GM23248 (cell line): ENCODE results near the gene LOXL1. TPM values are rescaled to one million over a fixed set of nuclear protein-coding genes. Genes with fewer than 3 reads are reported as not detected.

Source experiments
- DNase-seq: peaks from one replicate; pipeline ENCODE4 v3.0.0-alpha.2; 2015
- H2AFZ ChIP-seq: fragments of 200-600 bp; sonication (generic); 2 replicates; pipeline ENCODE4 v1.6.1; 2016; ENCODE audit warnings: antibody characterized with exemption
- H3F3A ChIP-seq: fragments of 200-600 bp; sonication (generic); 2 replicates; pipeline ENCODE4 v1.6.1; 2016; ENCODE audit warnings: mild to moderate bottlenecking, antibody characterized with exemption, mixed run types; ENCODE audit not compliant: insufficient read depth
- H3K27ac ChIP-seq: fragments of 200-600 bp; sonication (generic); 2 replicates; pipeline ENCODE4 v1.5.1; 2016; ENCODE audit warnings: mild to moderate bottlenecking
- H3K27me3 ChIP-seq: fragments of 200-600 bp; sonication (generic); replicated peaks from 2 replicates; pipeline ENCODE4 v1.6.1; 2016; ENCODE audit warnings: mild to moderate bottlenecking; ENCODE audit not compliant: insufficient read depth
- H3K36me3 ChIP-seq: fragments of 200-600 bp; sonication (generic); 2 replicates; pipeline ENCODE4 v1.6.1; 2016; ENCODE audit warnings: low read depth, mild to moderate bottlenecking
- H3K4me1 ChIP-seq: fragments of 200-600 bp; sonication (generic); 2 replicates; pipeline ENCODE4 v1.6.1; 2016; ENCODE audit warnings: mild to moderate bottlenecking; ENCODE audit not compliant: insufficient read depth
- H3K4me2 ChIP-seq: fragments of 200-600 bp; sonication (generic); one replicate; pipeline ENCODE4 v1.6.1; 2016; ENCODE audit warnings: mild to moderate bottlenecking; ENCODE audit not compliant: unreplicated experiment
- H3K4me3 ChIP-seq: fragments of 200-600 bp; sonication (generic); 2 replicates; pipeline ENCODE4 v1.5.1; 2016; ENCODE audit warnings: mild to moderate bottlenecking
- H3K79me2 ChIP-seq: fragments of 200-600 bp; sonication (generic); 2 replicates; pipeline ENCODE4 v1.6.1; 2016; ENCODE audit warnings: mild to moderate bottlenecking; ENCODE audit not compliant: insufficient read depth
- H3K9ac ChIP-seq: fragments of 200-600 bp; sonication (generic); 2 replicates; pipeline ENCODE4 v1.6.1; 2016; ENCODE audit warnings: mild to moderate bottlenecking
- H3K9me2 ChIP-seq: fragments of 200-600 bp; sonication (generic); 2 replicates; pipeline ENCODE4 v1.6.1; 2016; ENCODE audit warnings: mixed run types, mild to moderate bottlenecking, moderate library complexity; ENCODE audit not compliant: insufficient read depth
- H3K9me3 ChIP-seq: fragments of 200-600 bp; sonication (generic); one replicate; pipeline ENCODE4 v1.6.1; 2017; ENCODE audit warnings: low read depth
- H4K20me1 ChIP-seq: fragments of 200-600 bp; sonication (generic); 2 replicates; pipeline ENCODE4 v1.6.0; 2016; ENCODE audit not compliant: insufficient read depth
- EZH2 ChIP-seq: fragments of 200-600 bp; sonication (generic); IDR thresholded peaks from 2 replicates; pipeline ENCODE4 v1.6.1; 2018; ENCODE audit warnings: antibody characterized with exemption, mild to moderate bottlenecking; ENCODE audit not compliant: insufficient read depth, poor library complexity, severe bottlenecking
- EZH2phosphoT487 ChIP-seq: fragments of 200-600 bp; sonication (generic); IDR thresholded peaks from 2 replicates; pipeline ENCODE4 v1.6.1; 2018; ENCODE audit warnings: antibody characterized with exemption, moderate library complexity, mild to moderate bottlenecking, low read depth; ENCODE audit not compliant: insufficient read depth
- WGBS, 2 experiments: methylation state at CpG; one replicate each; pipeline ENCODE4 v1.1.6; 2015 to 2017; ENCODE audit warnings: low lambda C conversion rate in 2 of 2, low coverage in 1 of 2; ENCODE audit errors: missing lambda C conversion rate in 2 of 2; 5-methylcytosine and 5-hydroxymethylcytosine counted together
- in situ Hi-C: fragments of 300-500 bp; cut with MboI; formaldehyde crosslinking; loops from 2 replicates; pipeline ENCODE4 v1.15.0; 2020
- polyA plus RNA-seq: library from polyadenylated mRNA; unstranded; fragments of >200 nt; fragmentation: Nextera tagmentation; extraction: Ambion mirVana; gene quantifications from 2 replicates; pipeline ENCODE4 v1.2.1, GENCODE V29; 2016
- total RNA-seq: library from RNA; depleted of rRNA; stranded (reverse); fragments of >200 nt; shearing (Covaris generic); gene quantifications from 2 replicates; pipeline ENCODE4 v1.2.3, GENCODE V29; 2014

The LOXL1 gene
- total and polyA plus RNA-seq, 2 experiments from 2014 or later, result 401 to 540 TPM

GRCh38 chr15:73930371-73930770 lies 4.1 kb downstream of the LOXL1 start:
- Histone ChIP-seq H3K4me2 (peak overlapping the region; percentile 98), H3F3A (peaks cover 51% of the 10 kb centered on the region), H3K27ac (peak overlapping the region; percentile 94), H4K20me1 (no peaks in the 10 kb centered on the region), H3K4me3 (peak overlapping the region; percentile 93), H3K9ac (peak overlapping the region; percentile 90), H3K9me2 (no peaks in the 10 kb centered on the region), H3K79me2 (peaks cover 91% of the 10 kb centered on the region), H3K36me3 (peaks cover 14% of the 10 kb centered on the region; the same call in 1 of the 2 replicates), H3K9me3 (no peaks in the 10 kb centered on the region), H3K27me3 (no peaks in the 10 kb centered on the region), H3K4me1 (peaks cover 64% of the 10 kb centered on the region), H2AFZ (no peak overlapping the region)
- DNase-seq, result peak; percentile 94
- WGBS, 2 experiments, result 0 to 3% methylated on average over 6 to 8 of the region's 8 CpGs
- TF ChIP-seq EZH2, result no peak
- no peak for TF ChIP-seq EZH2phosphoT487
- in situ Hi-C loops, result no loop called here

GRCh38 chr15:73930790-73931281 lies 4.6 kb downstream of the LOXL1 start:
- Histone ChIP-seq H4K20me1 (no peaks in the 10 kb centered on the region), H3K9me3 (no peaks in the 10 kb centered on the region), H3K27me3 (no peaks in the 10 kb centered on the region), H3K79me2 (peaks cover 91% of the 10 kb centered on the region), H3K9ac (peak overlapping the region; percentile 90), H2AFZ (no peak overlapping the region), H3K4me2 (peak overlapping the region; percentile 98), H3K27ac (peak overlapping the region; percentile 94), H3K36me3 (peaks cover 14% of the 10 kb centered on the region; the same call in 1 of the 2 replicates), H3K4me3 (peak overlapping the region; percentile 93), H3K4me1 (peaks cover 60% of the 10 kb centered on the region), H3F3A (peaks cover 47% of the 10 kb centered on the region), H3K9me2 (no peaks in the 10 kb centered on the region)
- no peak for TF ChIP-seq EZH2
- no peak for TF ChIP-seq EZH2phosphoT487
- in situ Hi-C loops, result no loop called here
- peak; percentile 87 for DNase-seq
- WGBS, 2 experiments, result 27 to 31% methylated on average over 7 of the region's 7 CpGs

GRCh38 chr15:73931441-73931840 lies 5.2 kb downstream of the LOXL1 start:
- Histone ChIP-seq H3K4me2 (peak overlapping the region; percentile 98), H3F3A (peaks cover 46% of the 10 kb centered on the region), H2AFZ (no peak overlapping the region), H3K27ac (peak overlapping the region; percentile 94), H3K9me2 (no peaks in the 10 kb centered on the region), H3K27me3 (no peaks in the 10 kb centered on the region), H4K20me1 (no peaks in the 10 kb centered on the region), H3K9ac (peak overlapping the region; percentile 90), H3K4me1 (peaks cover 63% of the 10 kb centered on the region), H3K9me3 (no peaks in the 10 kb centered on the region), H3K36me3 (peaks cover 15% of the 10 kb centered on the region; the same call in 1 of the 2 replicates), H3K4me3 (no peak overlapping the region), H3K79me2 (peaks cover 96% of the 10 kb centered on the region)
- DNase-seq, result no peak
- in situ Hi-C loops, result no loop called here
- TF ChIP-seq EZH2, result no peak
- no peak for TF ChIP-seq EZH2phosphoT487
- WGBS, 2 experiments, result 38 to 59% methylated on average over 2 of the region's 2 CpGs

GRCh38 chr15:73932381-73933191 lies 6.3 kb downstream of the LOXL1 start:
- H3F3A ChIP-seq, result peaks cover 50% of the 10 kb centered on the region
- H3K4me1 ChIP-seq, result peaks cover 65% of the 10 kb centered on the region
- H2AFZ ChIP-seq, result no peak overlapping the region
- H3K9me2 ChIP-seq, result no peaks in the 10 kb centered on the region
- H3K4me2 ChIP-seq, result peak overlapping the region; percentile 98
- no peaks in the 10 kb centered on the region for H4K20me1 ChIP-seq
- 56 to 57% methylated on average over 6 of the region's 6 CpGs for WGBS, 2 experiments
- in situ Hi-C loops, result no loop called here
- peak overlapping the region; percentile 94 for H3K27ac ChIP-seq
- H3K27me3 ChIP-seq, result no peaks in the 10 kb centered on the region
- H3K36me3 ChIP-seq, result peaks cover 17% of the 10 kb centered on the region; the same call in 1 of the 2 replicates
- H3K79me2 ChIP-seq, result peaks cover 99% of the 10 kb centered on the region
- no peak overlapping the region for H3K4me3 ChIP-seq
- no peaks in the 10 kb centered on the region for H3K9me3 ChIP-seq
- peak; percentile 53 for DNase-seq
- peak overlapping the region; percentile 33; the same call in 1 of the 2 replicates for H3K9ac ChIP-seq
- no peak for TF ChIP-seq EZH2
- TF ChIP-seq EZH2phosphoT487, result no peak
